CD14-positive monocyte (primary cell): ENCODE results near the gene PARP15. TPM values are rescaled to one million over a fixed set of nuclear protein-coding genes. Genes with fewer than 3 reads are reported as not detected.

ENCODE experiments used
- DNase-seq, 3 donors: peaks; one replicate each; pipeline ENCODE4 v3.0.0-alpha.2; 2011 to 2022
- H2AFZ ChIP-seq: 2 replicates; pipeline ENCODE4 v1.6.0; 2012; ENCODE audit warnings: mild to moderate bottlenecking, low read depth, low read length, inconsistent platforms; ENCODE audit not compliant: insufficient read depth, poor library complexity, severe bottlenecking
- H3K27ac ChIP-seq, 2 donors: 1 replicate in 1 of 2; 2 replicates in 1 of 2; pipeline ENCODE4 v1.5.1; 2012 to 2013; ENCODE audit warnings: low read length in 2 of 2, control low read depth in 1 of 2, inconsistent platforms in 1 of 2, low read depth in 1 of 2, mild to moderate bottlenecking in 1 of 2
- H3K27me3 ChIP-seq, 2 donors: one replicate each; pipeline versions ENCODE4 v1.6.0 to v1.6.1; 2011 to 2013; ENCODE audit warnings: low read length in 2 of 2; ENCODE audit not compliant: control insufficient read depth in 2 of 2, insufficient read depth in 2 of 2
- H3K36me3 ChIP-seq, 2 donors: replicated peaks in 1 of 2; 1 replicate in 1 of 2; 2 replicates in 1 of 2; pipeline versions ENCODE4 v1.5.1 to v1.6.1; 2012 to 2013; ENCODE audit warnings: low read length in 2 of 2, control low read depth in 1 of 2, inconsistent platforms in 1 of 2, mild to moderate bottlenecking in 1 of 2; ENCODE audit not compliant: insufficient read depth in 2 of 2, control insufficient read depth in 1 of 2
- H3K4me1 ChIP-seq, 2 donors: 1 replicate in 1 of 2; 2 replicates in 1 of 2; pipeline versions ENCODE4 v1.5.1 to v1.6.1; 2012 to 2013; ENCODE audit warnings: low read length in 2 of 2, control low read depth in 1 of 2, inconsistent platforms in 1 of 2, mild to moderate bottlenecking in 1 of 2, moderate library complexity in 1 of 2; ENCODE audit not compliant: insufficient read depth in 2 of 2, control insufficient read depth in 1 of 2
- H3K4me2 ChIP-seq: replicated peaks from 2 replicates; pipeline ENCODE3; 2012; ENCODE audit warnings: low read length, moderate library complexity, mild to moderate bottlenecking; ENCODE audit not compliant: poor library complexity, severe bottlenecking; ENCODE audit errors: extremely low read depth
- H3K4me3 ChIP-seq, 3 experiments: fragments of 200-600 bp in 1 of 3; sonication (generic) in 1 of 3; replicated peaks in 1 of 3; 1 replicate in 2 of 3; 2 replicates in 1 of 3; pipeline ENCODE4 v1.5.1; 2011 to 2013; ENCODE audit warnings: low read length in 3 of 3, mild to moderate bottlenecking in 3 of 3, control low read depth in 2 of 3, low read depth in 2 of 3, inconsistent platforms in 1 of 3, moderate library complexity in 1 of 3
- H3K79me2 ChIP-seq: 2 replicates; pipeline ENCODE4 v1.6.0; 2012; ENCODE audit warnings: mild to moderate bottlenecking, control low read depth, inconsistent platforms, low read length, moderate library complexity; ENCODE audit not compliant: insufficient read depth
- H3K9ac ChIP-seq: 2 replicates; pipeline ENCODE4 v1.6.0; 2017; ENCODE audit warnings: low read length, mild to moderate bottlenecking; ENCODE audit not compliant: insufficient read depth, poor library complexity, severe bottlenecking
- H3K9me3 ChIP-seq, 2 donors: replicated peaks in 1 of 2; 1 replicate in 1 of 2; 2 replicates in 1 of 2; pipeline versions ENCODE4 v1.5.1 to v1.6.1; 2012 to 2013; ENCODE audit warnings: low read length in 2 of 2, control low read depth in 1 of 2; ENCODE audit not compliant: control insufficient read depth in 1 of 2, insufficient read depth in 1 of 2
- H4K20me1 ChIP-seq: 2 replicates; pipeline ENCODE4 v1.6.0; 2012; ENCODE audit warnings: mild to moderate bottlenecking, low read length, control low read depth, moderate library complexity; ENCODE audit not compliant: insufficient read depth
- H3K27ac Mint-ChIP-seq, 7 donors: one replicate each; pipeline ENCODE4 v1.8.0; 2020; ENCODE audit warnings: mild to moderate bottlenecking in 7 of 7, mixed read lengths in 7 of 7, moderate library complexity in 6 of 7, inconsistent platforms in 2 of 7
- H3K27me3 Mint-ChIP-seq, 3 donors: one replicate each; pipeline ENCODE4 v1.8.0; 2021 to 2022; ENCODE audit warnings: low read depth in 3 of 3, mild to moderate bottlenecking in 3 of 3, mixed read lengths in 3 of 3, moderate library complexity in 3 of 3, inconsistent platforms in 1 of 3
- H3K36me3 Mint-ChIP-seq, 2 donors: one replicate each; pipeline ENCODE4 v1.8.0; 2020; ENCODE audit warnings: mixed read lengths in 2 of 2, inconsistent platforms in 1 of 2, mild to moderate bottlenecking in 1 of 2
- H3K4me1 Mint-ChIP-seq: one replicate; pipeline ENCODE4 v1.8.0; 2020; ENCODE audit warnings: mild to moderate bottlenecking, mixed read lengths
- H3K4me3 Mint-ChIP-seq, 2 donors: one replicate each; pipeline ENCODE4 v1.8.0; 2020; ENCODE audit warnings: mild to moderate bottlenecking in 2 of 2, mixed read lengths in 2 of 2, moderate library complexity in 1 of 2
- H3K9me3 Mint-ChIP-seq, 7 donors: one replicate each; pipeline ENCODE4 v1.8.0; 2020 to 2022; ENCODE audit warnings: mixed read lengths in 7 of 7, mild to moderate bottlenecking in 6 of 7, moderate library complexity in 6 of 7, inconsistent platforms in 2 of 7
- CTCF ChIP-seq: fragments of 200-600 bp; IDR thresholded peaks from one replicate; pipeline ENCODE4 v1.8.0; 2022; ENCODE audit warnings: antibody characterized with exemption, mild to moderate bottlenecking
- WGBS: methylation state at CpG from one replicate; pipeline ENCODE4 v1.1.5; 2013; ENCODE audit warnings: missing lambda C conversion rate; ENCODE audit not compliant: insufficient coverage; 5-methylcytosine and 5-hydroxymethylcytosine counted together
- intact Hi-C, 2 donors: fragments of 100-400 bp; cut with micrococcal nuclease; formaldehyde crosslinking; loops; one replicate each; pipeline versions ENCODE4 v1.15.0 to v1.15.1; 2023
- polyA plus RNA-seq, 3 donors: library from polyadenylated mRNA; depleted of rRNA in 1 of 3; unstranded in 2 of 3; stranded (reverse) in 1 of 3; fragments of 300-500 nt in 2 of 3; fragments of >200 nt in 1 of 3; fragmentation: Illumina TruSeq in 2 of 3; gene quantifications; 1 replicate in 2 of 3; 2 replicates in 1 of 3; pipeline ENCODE4 v1.2.3, GENCODE V29; 2012 to 2021

The PARP15 gene
- polyA plus RNA-seq, 3 donors: 0.23 to 4.4 (median 0.28) TPM

GRCh38 chr3:122598556-122598955, 21.1 kb downstream of the PARP15 start:
- Mint-ChIP-seq H3K27me3 (no peaks in the 10 kb centered on the region), H3K27ac (no peak overlapping the region), H3K4me1 (peaks cover 4% of the 10 kb centered on the region), H3K36me3 (no peaks in the 10 kb centered on the region), H3K4me3 (no peak overlapping the region), H3K9me3 (peaks cover 0 to 5% (median 2%) of the 10 kb centered on the region in 7 donors)
- no peaks in the 10 kb centered on the region for H3K9me3 ChIP-seq
- TF ChIP-seq CTCF: no peak
- intact Hi-C loops: no loop called here
- no peak overlapping the region for H2AFZ ChIP-seq
- DNase-seq: no peak
- no peak overlapping the region for H3K4me3 ChIP-seq
- no CpG with 5 or more reads among the region's 4 CpGs for WGBS
- no peaks in the 10 kb centered on the region for H3K36me3 ChIP-seq
- H3K27me3 ChIP-seq: no peaks in the 10 kb centered on the region
- no peak overlapping the region for H3K9ac ChIP-seq
- H3K4me2 ChIP-seq: no peak overlapping the region
- no peak overlapping the region for H3K27ac ChIP-seq
- no peaks in the 10 kb centered on the region for H3K4me1 ChIP-seq
- no peaks in the 10 kb centered on the region for H4K20me1 ChIP-seq
- no peaks in the 10 kb centered on the region for H3K79me2 ChIP-seq

DNA sequence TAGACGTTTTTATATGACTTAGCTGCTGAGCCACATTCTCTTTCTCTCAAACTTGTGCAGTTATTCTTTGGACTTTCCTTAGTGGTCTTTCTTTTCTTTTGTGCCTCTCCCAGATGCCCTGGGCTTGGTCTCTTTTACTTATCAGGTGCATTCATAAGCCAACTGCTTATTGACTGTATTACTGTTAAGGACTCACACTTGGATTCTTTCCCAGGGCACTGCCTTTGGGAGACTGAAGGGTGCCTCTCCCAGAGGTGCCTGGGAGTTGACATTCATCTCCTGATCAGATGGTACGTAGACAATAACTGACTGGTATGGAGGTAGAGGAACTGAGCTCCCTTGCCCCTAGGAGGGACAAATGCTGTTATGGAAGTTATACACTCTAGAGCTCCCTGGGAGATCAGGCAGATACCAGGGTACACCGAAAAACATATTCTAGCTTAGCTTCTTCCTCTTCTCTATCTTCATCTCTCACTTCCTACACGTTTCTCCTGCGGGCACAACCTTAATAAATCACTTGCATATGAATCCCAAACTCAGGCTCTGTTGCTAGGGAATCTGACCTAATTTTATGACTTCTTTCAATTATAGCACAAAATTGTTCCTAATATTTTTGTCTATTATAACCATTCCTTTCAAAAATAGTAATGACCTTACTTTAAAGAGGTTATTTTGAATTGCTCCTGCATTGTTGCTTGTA, 24.7 kb downstream of the PARP15 start:
- Histone ChIP-seq H3K36me3 (no peaks in the 10 kb centered on the region), H3K27ac (no peak overlapping the region), H3K4me2 (no peak overlapping the region), H3K79me2 (no peaks in the 10 kb centered on the region), H2AFZ (no peak overlapping the region), H3K27me3 (no peaks in the 10 kb centered on the region), H3K4me1 (no peaks in the 10 kb centered on the region), H4K20me1 (no peaks in the 10 kb centered on the region), H3K4me3 (no peak overlapping the region), H3K9ac (no peak overlapping the region), H3K9me3 (no peaks in the 10 kb centered on the region)
- Mint-ChIP-seq H3K4me1 (peaks cover 4% of the 10 kb centered on the region), H3K27me3 (peaks cover 0 to 2% (median 1%) of the 10 kb centered on the region in 3 donors), H3K36me3 (no peaks in the 10 kb centered on the region), H3K9me3 (no peaks in the 10 kb centered on the region), H3K4me3 (no peak overlapping the region), H3K27ac (no peak overlapping the region)
- no peak for DNase-seq
- TF ChIP-seq CTCF: no peak
- intact Hi-C loops: no loop called here
- 42% methylated on average over 2 of the region's 5 CpGs for whole genome bisulfite sequencing
